Liver (tissue), 9 donors: ENCODE measurements around the gene ENOSF1. TPM values are rescaled to one million over a fixed set of nuclear protein-coding genes. Genes with fewer than 3 reads are reported as not detected.

ENCODE experiments used
- DNase-seq: peaks from one replicate; pipeline ENCODE4 v3.0.0-alpha.2; 2017; ENCODE audit warnings: low spot score
- H3K27ac ChIP-seq, 2 donors: one replicate each; pipeline ENCODE4 v1.7.0; 2013; ENCODE audit warnings: inconsistent platforms in 2 of 2, low read length in 2 of 2, control low read depth in 1 of 2, low read depth in 1 of 2, mild to moderate bottlenecking in 1 of 2
- H3K27me3 ChIP-seq, 4 donors: one replicate each; pipeline versions ENCODE4 v1.6.1 to v1.7.0; 2013; ENCODE audit warnings: low read length in 3 of 4, inconsistent platforms in 1 of 4, mild to moderate bottlenecking in 1 of 4, moderate library complexity in 1 of 4; ENCODE audit not compliant: control insufficient read depth in 4 of 4, insufficient read depth in 4 of 4
- H3K36me3 ChIP-seq, 4 donors: one replicate each; pipeline versions ENCODE4 v1.6.1 to v1.7.0; 2013; ENCODE audit warnings: low read length in 3 of 4, mild to moderate bottlenecking in 3 of 4, low read depth in 1 of 4, moderate library complexity in 1 of 4; ENCODE audit not compliant: control insufficient read depth in 4 of 4, insufficient read depth in 3 of 4
- H3K4me1 ChIP-seq, 4 donors: one replicate each; pipeline versions ENCODE4 v1.6.1 to v1.7.0; 2013; ENCODE audit warnings: low read length in 3 of 4, mild to moderate bottlenecking in 3 of 4, moderate library complexity in 1 of 4; ENCODE audit not compliant: control insufficient read depth in 4 of 4, insufficient read depth in 4 of 4
- H3K4me3 ChIP-seq, 3 donors: one replicate each; pipeline versions ENCODE4 v1.6.1 to v1.7.0; 2013; ENCODE audit warnings: low read length in 3 of 3, control low read depth in 1 of 3, low read depth in 1 of 3, mild to moderate bottlenecking in 1 of 3
- H3K9ac ChIP-seq, 2 donors: one replicate each; pipeline ENCODE4 v1.7.0; 2013; ENCODE audit warnings: low read length in 2 of 2, mild to moderate bottlenecking in 2 of 2, moderate library complexity in 2 of 2, control low read depth in 1 of 2, low read depth in 1 of 2
- H3K9me3 ChIP-seq, 4 donors: one replicate each; pipeline versions ENCODE4 v1.6.1 to v1.7.0; 2013; ENCODE audit warnings: low read length in 3 of 4; ENCODE audit not compliant: control insufficient read depth in 4 of 4
- ATF3 ChIP-seq: IDR thresholded peaks from 2 replicates; pipeline ENCODE4 v1.6.1; 2016; ENCODE audit warnings: antibody characterized with exemption
- EGR1 ChIP-seq, 2 donors: IDR thresholded peaks; 2 replicates each; pipeline ENCODE4 v1.6.1; 2016 to 2018; ENCODE audit warnings: antibody characterized with exemption in 2 of 2, low read depth in 2 of 2
- FOXA1 ChIP-seq: IDR thresholded peaks from 2 replicates; pipeline ENCODE4 v1.6.1; 2016; ENCODE audit warnings: antibody characterized with exemption
- GABPA ChIP-seq, 2 donors: IDR thresholded peaks in 1 of 2; conservative IDR thresholded peaks in 1 of 2; 2 replicates each; pipeline ENCODE4 v1.6.1; 2016; ENCODE audit warnings: antibody characterized with exemption in 2 of 2, mild to moderate bottlenecking in 1 of 2, moderate library complexity in 1 of 2
- HNF4A ChIP-seq, 2 donors: conservative IDR thresholded peaks; 2 replicates each; pipeline ENCODE4 v1.6.1; 2016; ENCODE audit warnings: antibody characterized with exemption in 2 of 2, mild to moderate bottlenecking in 2 of 2
- HNF4G ChIP-seq: IDR thresholded peaks from 2 replicates; pipeline ENCODE4 v1.6.1; 2016; ENCODE audit warnings: antibody characterized with exemption
- JUND ChIP-seq, 2 donors: IDR thresholded peaks; 2 replicates each; pipeline ENCODE4 v1.6.1; 2016; ENCODE audit warnings: antibody characterized with exemption in 2 of 2
- NR2F2 ChIP-seq: IDR thresholded peaks from 2 replicates; pipeline ENCODE4 v1.6.1; 2016; ENCODE audit warnings: antibody characterized with exemption
- RXRA ChIP-seq, 2 donors: IDR thresholded peaks; 2 replicates each; pipeline ENCODE4 v1.6.1; 2017 to 2018; ENCODE audit warnings: antibody characterized with exemption in 2 of 2, mild to moderate bottlenecking in 1 of 2
- SP1 ChIP-seq: IDR thresholded peaks from 2 replicates; pipeline ENCODE4 v1.6.1; 2018; ENCODE audit warnings: antibody characterized with exemption, mild to moderate bottlenecking
- TAF1 ChIP-seq: conservative IDR thresholded peaks from 2 replicates; pipeline ENCODE4 v1.6.1; 2016; ENCODE audit warnings: antibody characterized with exemption, mild to moderate bottlenecking
- YY1 ChIP-seq: IDR thresholded peaks from 2 replicates; pipeline ENCODE4 v1.6.1; 2016; ENCODE audit warnings: antibody characterized with exemption, mild to moderate bottlenecking
- WGBS: extraction: QIAGEN DNeasy Blood & Tissue Kit; methylation state at CpG from one replicate; pipeline ENCODE4 v1.1.7; 2013; 5-methylcytosine and 5-hydroxymethylcytosine counted together
- polyA plus RNA-seq, 2 donors: library from polyadenylated mRNA; stranded (reverse) in 1 of 2; unstranded in 1 of 2; fragments of 200-250 nt in 1 of 2; fragments of >200 nt in 1 of 2; fragmentation: Nextera tagmentation in 1 of 2; extraction: Ambion mirVana in 1 of 2; gene quantifications; one replicate each; pipeline versions ENCODE4 v1.2.1 to v1.2.3, GENCODE V29; 2013 to 2015
- total RNA-seq, 2 donors: library from RNA; depleted of rRNA; stranded (reverse); fragments of >200 nt; gene quantifications; one replicate each; pipeline ENCODE4 v1.2.3, GENCODE V29; 2014
- TF ChIP-seq, protein P1 (sequence below): fragments of 150-350 bp; IDR thresholded peaks from 2 replicates; pipeline ENCODE4 v1.5.1; 2017; ENCODE audit warnings: improper control_type of control experiment, low read depth, low read length; ENCODE audit not compliant: missing input control
- TF ChIP-seq, protein P2 (sequence below): IDR thresholded peaks from 2 replicates; pipeline ENCODE4 v1.6.1; 2016; ENCODE audit warnings: antibody characterized with exemption
- TF ChIP-seq, protein P3 (sequence below): IDR thresholded peaks from 2 replicates; pipeline ENCODE4 v1.6.1; 2016; ENCODE audit warnings: antibody characterized with exemption
- donor health status: healthy.
- donor health status: healthy.
- donor health status: healthy.
- donor health status: healthy.
- donor health status: healthy.

The ENOSF1 gene
- total and polyA plus RNA-seq, 4 donors: 34.0 to 96.1 (median 53.6) TPM

GRCh38 chr18:634551-635045, 77.8 kb downstream of the ENOSF1 start:
- no peak overlapping the region for H3K9ac ChIP-seq
- H3K27me3 ChIP-seq: no peaks in the 10 kb centered on the region
- 84% methylated on average over 2 of the region's 2 CpGs for WGBS
- no peaks in the 10 kb centered on the region for H3K4me1 ChIP-seq
- H3K9me3 ChIP-seq: no peaks in the 10 kb centered on the region
- no peaks in the 10 kb centered on the region for H3K36me3 ChIP-seq
- TF ChIP-seq YY1 (no peak), SP1 (no peak), ATF3 (no peak), NR2F2 (no peak), HNF4G (no peak), TAF1 (no peak), GABPA (IDR thresholded peaks at IDR 0.05 in 1 of 2, conservative IDR thresholded peaks at IDR 0.05 in 1 of 2) (no peak), RXRA (IDR thresholded peaks at IDR 0.05) (no peak), FOXA1 (no peak), JUND (IDR thresholded peaks at IDR 0.05) (no peak), HNF4A (conservative IDR thresholded peaks at IDR 0.05) (no peak)
- TF ChIP-seq, protein P1, sequence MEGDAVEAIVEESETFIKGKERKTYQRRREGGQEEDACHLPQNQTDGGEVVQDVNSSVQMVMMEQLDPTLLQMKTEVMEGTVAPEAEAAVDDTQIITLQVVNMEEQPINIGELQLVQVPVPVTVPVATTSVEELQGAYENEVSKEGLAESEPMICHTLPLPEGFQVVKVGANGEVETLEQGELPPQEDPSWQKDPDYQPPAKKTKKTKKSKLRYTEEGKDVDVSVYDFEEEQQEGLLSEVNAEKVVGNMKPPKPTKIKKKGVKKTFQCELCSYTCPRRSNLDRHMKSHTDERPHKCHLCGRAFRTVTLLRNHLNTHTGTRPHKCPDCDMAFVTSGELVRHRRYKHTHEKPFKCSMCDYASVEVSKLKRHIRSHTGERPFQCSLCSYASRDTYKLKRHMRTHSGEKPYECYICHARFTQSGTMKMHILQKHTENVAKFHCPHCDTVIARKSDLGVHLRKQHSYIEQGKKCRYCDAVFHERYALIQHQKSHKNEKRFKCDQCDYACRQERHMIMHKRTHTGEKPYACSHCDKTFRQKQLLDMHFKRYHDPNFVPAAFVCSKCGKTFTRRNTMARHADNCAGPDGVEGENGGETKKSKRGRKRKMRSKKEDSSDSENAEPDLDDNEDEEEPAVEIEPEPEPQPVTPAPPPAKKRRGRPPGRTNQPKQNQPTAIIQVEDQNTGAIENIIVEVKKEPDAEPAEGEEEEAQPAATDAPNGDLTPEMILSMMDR: no peak
- TF ChIP-seq, protein P2, sequence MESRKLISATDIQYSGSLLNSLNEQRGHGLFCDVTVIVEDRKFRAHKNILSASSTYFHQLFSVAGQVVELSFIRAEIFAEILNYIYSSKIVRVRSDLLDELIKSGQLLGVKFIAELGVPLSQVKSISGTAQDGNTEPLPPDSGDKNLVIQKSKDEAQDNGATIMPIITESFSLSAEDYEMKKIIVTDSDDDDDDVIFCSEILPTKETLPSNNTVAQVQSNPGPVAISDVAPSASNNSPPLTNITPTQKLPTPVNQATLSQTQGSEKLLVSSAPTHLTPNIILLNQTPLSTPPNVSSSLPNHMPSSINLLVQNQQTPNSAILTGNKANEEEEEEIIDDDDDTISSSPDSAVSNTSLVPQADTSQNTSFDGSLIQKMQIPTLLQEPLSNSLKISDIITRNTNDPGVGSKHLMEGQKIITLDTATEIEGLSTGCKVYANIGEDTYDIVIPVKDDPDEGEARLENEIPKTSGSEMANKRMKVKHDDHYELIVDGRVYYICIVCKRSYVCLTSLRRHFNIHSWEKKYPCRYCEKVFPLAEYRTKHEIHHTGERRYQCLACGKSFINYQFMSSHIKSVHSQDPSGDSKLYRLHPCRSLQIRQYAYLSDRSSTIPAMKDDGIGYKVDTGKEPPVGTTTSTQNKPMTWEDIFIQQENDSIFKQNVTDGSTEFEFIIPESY: no peak
- H3K27ac ChIP-seq: no peak overlapping the region
- no peak for DNase-seq
- H3K4me3 ChIP-seq: no peak overlapping the region

DNA sequence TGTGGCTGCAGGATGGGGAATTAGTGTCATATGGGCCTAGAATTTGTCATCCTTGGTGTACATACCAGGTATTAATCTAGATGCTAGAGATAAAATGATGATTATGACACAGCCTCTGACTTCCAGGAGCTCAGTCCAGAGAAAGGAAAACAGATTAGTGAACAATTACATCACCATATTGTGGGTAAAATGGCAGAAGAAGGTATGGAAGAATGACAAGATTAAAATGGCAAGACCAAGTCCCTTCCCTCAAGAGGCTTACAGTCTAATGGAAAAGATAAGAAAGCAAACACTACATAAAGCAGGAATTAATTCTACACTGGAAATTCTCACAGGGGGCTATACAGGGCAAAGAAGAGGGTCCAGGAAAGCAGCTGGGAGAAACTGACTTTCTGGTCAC, 80.9 kb downstream of the ENOSF1 start:
- Histone ChIP-seq H3K36me3 (no peaks in the 10 kb centered on the region), H3K27me3 (no peaks in the 10 kb centered on the region), H3K9me3 (no peaks in the 10 kb centered on the region), H3K27ac (no peak overlapping the region), H3K4me3 (no peak overlapping the region), H3K4me1 (no peaks in the 10 kb centered on the region), H3K9ac (no peak overlapping the region)
- DNase-seq: no peak
- TF ChIP-seq, protein P2: no peak
- TF ChIP-seq YY1 (no peak), HNF4G (no peak), RXRA (IDR thresholded peaks at IDR 0.05) (no peak), EGR1 (IDR thresholded peaks at IDR 0.05; ENCODE audit: low read depth in 2 of 2) (no peak)
- TF ChIP-seq, protein P3, sequence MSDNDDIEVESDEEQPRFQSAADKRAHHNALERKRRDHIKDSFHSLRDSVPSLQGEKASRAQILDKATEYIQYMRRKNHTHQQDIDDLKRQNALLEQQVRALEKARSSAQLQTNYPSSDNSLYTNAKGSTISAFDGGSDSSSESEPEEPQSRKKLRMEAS: no peak
- TF ChIP-seq, protein P1: no peak
